OCI-LY1 (cell line): ENCODE measurements around the gene GEMIN5.

Source experiments
- H2AFZ ChIP-seq: fragments of 200-600 bp; sonication (generic), shearing (Covaris generic); 2 replicates; pipeline ENCODE4 v1.6.0; 2014; ENCODE audit warnings: antibody characterized with exemption, mild to moderate bottlenecking, low read length
- H3F3A ChIP-seq: fragments of 200-600 bp; sonication (generic), shearing (Covaris generic); 2 replicates; pipeline ENCODE4 v1.6.0; 2014; ENCODE audit warnings: mild to moderate bottlenecking, antibody characterized with exemption, low read length, moderate library complexity; ENCODE audit not compliant: insufficient read depth
- H3K27ac ChIP-seq: fragments of 200-600 bp; sonication (generic); 2 replicates; pipeline ENCODE4 v1.5.1; 2014; ENCODE audit warnings: low read length, mixed run types, mild to moderate bottlenecking, low read depth; ENCODE audit not compliant: poor library complexity, severe bottlenecking
- H3K27me3 ChIP-seq: fragments of 200-600 bp; sonication (generic); 2 replicates; pipeline ENCODE4 v1.6.0; 2014; ENCODE audit warnings: antibody characterized with exemption, mild to moderate bottlenecking, low read length, moderate library complexity; ENCODE audit not compliant: insufficient read depth
- H3K36me3 ChIP-seq: fragments of 200-600 bp; sonication (generic); 2 replicates; pipeline ENCODE4 v1.6.1; 2014; ENCODE audit warnings: mild to moderate bottlenecking, antibody characterized with exemption, low read length, moderate library complexity, mixed read lengths; ENCODE audit not compliant: insufficient read depth
- H3K4me1 ChIP-seq: fragments of 200-600 bp; sonication (generic); 2 replicates; pipeline ENCODE4 v1.5.1; 2014; ENCODE audit warnings: mild to moderate bottlenecking, low read length, moderate library complexity; ENCODE audit not compliant: insufficient read depth, severe bottlenecking
- H3K4me2 ChIP-seq: fragments of 200-600 bp; sonication (generic), shearing (Covaris generic); 2 replicates; pipeline ENCODE4 v1.6.1; 2014; ENCODE audit warnings: low read length
- H3K4me3 ChIP-seq: fragments of 200-600 bp; sonication (generic); 2 replicates; pipeline ENCODE4 v1.5.1; 2014; ENCODE audit warnings: low read length, low read depth, mild to moderate bottlenecking, mixed read lengths; ENCODE audit not compliant: poor library complexity, severe bottlenecking
- H3K79me2 ChIP-seq: fragments of 200-600 bp; shearing (Covaris generic); 2 replicates; pipeline ENCODE4 v1.6.1; 2016; ENCODE audit warnings: mixed run types, low read length, mixed read lengths; ENCODE audit not compliant: insufficient read depth
- H3K9ac ChIP-seq: fragments of 200-600 bp; sonication (generic), shearing (Covaris generic); 2 replicates; pipeline ENCODE4 v1.6.1; 2014; ENCODE audit warnings: mild to moderate bottlenecking, low read length, mixed read lengths
- H3K9me2 ChIP-seq: fragments of 200-600 bp; sonication (generic), shearing (Covaris generic); 2 replicates; pipeline ENCODE4 v1.6.1; 2014; ENCODE audit warnings: low read depth, mild to moderate bottlenecking, low read length, mixed read lengths
- H3K9me3 ChIP-seq: fragments of 200-600 bp; shearing (Covaris generic); 2 replicates; pipeline ENCODE4 v1.6.1; 2014; ENCODE audit warnings: low read length, mixed read lengths
- H4K20me1 ChIP-seq: fragments of 200-600 bp; sonication (generic), shearing (Covaris generic); 2 replicates; pipeline ENCODE4 v1.6.0; 2016; ENCODE audit warnings: mild to moderate bottlenecking, low read length; ENCODE audit not compliant: insufficient read depth
- EZH2 ChIP-seq: fragments of 200-600 bp; sonication (generic), shearing (Covaris generic); IDR thresholded peaks from 2 replicates; pipeline ENCODE4 v1.8.0; 2017; ENCODE audit warnings: borderline replicate concordance, mixed run types, mild to moderate bottlenecking, antibody characterized with exemption, low read length, moderate library complexity, mixed read lengths
- TF ChIP-seq, protein P1 (sequence below): fragments of 200-600 bp; sonication (generic), shearing (Covaris generic); IDR thresholded peaks from 2 replicates; pipeline ENCODE4 v1.5.1; 2017; ENCODE audit warnings: mild to moderate bottlenecking, antibody characterized with exemption, low read length, moderate library complexity, mixed read lengths

GEMIN5 gene

DNA sequence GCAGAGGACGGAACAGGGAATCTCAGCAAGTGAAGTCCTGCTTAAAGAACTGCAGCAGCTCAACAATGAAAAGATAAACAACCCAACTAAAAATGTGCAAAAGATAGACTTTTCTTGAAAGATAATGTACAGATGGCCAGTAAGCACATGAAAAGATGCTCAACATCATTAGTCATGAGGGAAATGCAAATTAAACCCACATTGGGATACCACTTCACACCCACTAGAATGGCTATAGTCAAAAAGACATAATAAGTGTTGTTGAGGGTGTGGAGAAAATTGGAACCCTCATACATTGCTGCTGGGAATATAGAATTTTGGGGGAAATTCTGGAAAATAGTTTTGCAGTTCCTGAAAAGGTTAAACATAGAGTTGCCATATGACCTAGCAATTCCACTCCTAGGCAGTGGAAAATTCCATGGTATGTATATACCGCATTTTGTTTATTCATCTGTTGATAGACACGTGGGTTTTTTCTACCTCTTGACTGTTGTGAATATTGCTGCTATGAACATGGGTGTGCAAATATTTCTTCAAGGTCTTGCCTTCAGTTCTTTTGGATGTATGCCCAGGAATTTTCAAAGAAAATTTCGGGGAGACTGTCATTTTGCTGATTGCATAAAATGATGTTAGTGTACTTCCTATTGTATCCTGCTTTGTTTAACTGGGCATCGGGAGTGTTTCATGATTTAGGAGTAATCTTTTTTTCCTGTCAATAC, 72.4 kb downstream of the GEMIN5 start:
- H3K4me1 ChIP-seq: peaks cover 18% of the 10 kb centered on the region
- no peaks in the 10 kb centered on the region for H4K20me1 ChIP-seq
- no peak overlapping the region for H3K4me2 ChIP-seq
- no peaks in the 10 kb centered on the region for H3F3A ChIP-seq
- no peak for TF ChIP-seq EZH2
- TF ChIP-seq, protein P1, sequence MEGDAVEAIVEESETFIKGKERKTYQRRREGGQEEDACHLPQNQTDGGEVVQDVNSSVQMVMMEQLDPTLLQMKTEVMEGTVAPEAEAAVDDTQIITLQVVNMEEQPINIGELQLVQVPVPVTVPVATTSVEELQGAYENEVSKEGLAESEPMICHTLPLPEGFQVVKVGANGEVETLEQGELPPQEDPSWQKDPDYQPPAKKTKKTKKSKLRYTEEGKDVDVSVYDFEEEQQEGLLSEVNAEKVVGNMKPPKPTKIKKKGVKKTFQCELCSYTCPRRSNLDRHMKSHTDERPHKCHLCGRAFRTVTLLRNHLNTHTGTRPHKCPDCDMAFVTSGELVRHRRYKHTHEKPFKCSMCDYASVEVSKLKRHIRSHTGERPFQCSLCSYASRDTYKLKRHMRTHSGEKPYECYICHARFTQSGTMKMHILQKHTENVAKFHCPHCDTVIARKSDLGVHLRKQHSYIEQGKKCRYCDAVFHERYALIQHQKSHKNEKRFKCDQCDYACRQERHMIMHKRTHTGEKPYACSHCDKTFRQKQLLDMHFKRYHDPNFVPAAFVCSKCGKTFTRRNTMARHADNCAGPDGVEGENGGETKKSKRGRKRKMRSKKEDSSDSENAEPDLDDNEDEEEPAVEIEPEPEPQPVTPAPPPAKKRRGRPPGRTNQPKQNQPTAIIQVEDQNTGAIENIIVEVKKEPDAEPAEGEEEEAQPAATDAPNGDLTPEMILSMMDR: no peak
- H2AFZ ChIP-seq: no peak overlapping the region
- H3K9me2 ChIP-seq: no peaks in the 10 kb centered on the region
- no peak overlapping the region for H3K9ac ChIP-seq
- no peak overlapping the region for H3K4me3 ChIP-seq
- peaks cover 77% of the 10 kb centered on the region for H3K36me3 ChIP-seq
- H3K27me3 ChIP-seq: no peaks in the 10 kb centered on the region
- no peaks in the 10 kb centered on the region for H3K9me3 ChIP-seq
- no peak overlapping the region for H3K27ac ChIP-seq
- H3K79me2 ChIP-seq: peaks cover 35% of the 10 kb centered on the region

DNA sequence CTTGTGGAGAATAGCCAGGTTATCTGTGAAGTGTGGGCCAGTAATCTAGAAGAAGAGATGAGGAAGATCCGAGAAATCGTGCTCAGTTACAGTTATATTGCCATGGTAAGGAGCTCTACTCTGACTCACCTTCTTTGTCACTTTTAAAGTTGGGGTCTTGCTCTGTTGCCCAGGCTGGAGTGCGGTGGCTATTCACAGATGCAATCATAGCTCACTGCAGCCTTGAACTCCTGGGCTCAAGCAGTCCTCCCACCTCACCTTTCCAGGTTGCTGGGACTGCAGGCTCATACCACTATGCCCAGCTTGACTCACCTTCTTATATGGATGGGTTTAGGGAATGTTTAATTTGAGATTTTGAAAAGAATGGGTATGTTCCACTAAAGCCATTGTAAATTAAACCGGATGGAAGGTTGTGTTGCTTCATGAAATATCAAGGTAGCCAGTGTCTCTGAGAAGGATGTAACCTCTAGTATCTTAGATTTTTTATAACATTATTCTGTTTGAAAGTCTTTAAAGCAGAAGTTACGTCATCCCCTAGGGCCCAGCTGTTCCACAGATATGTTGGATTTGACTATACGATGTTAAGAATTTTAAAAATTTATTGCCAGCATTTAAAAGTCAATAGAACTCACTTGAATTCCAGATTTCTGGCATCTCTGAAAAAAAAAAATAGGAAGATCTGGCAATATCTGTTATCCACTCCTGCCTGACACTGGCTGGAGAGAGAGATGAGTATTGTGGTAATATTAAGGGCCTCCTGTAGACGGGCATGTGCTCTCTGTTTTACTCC, 74.5 kb downstream of the GEMIN5 start:
- Histone ChIP-seq H3K4me1 (peaks cover 27% of the 10 kb centered on the region), H3K79me2 (peaks cover 54% of the 10 kb centered on the region), H3K4me2 (no peak overlapping the region), H3K27me3 (no peaks in the 10 kb centered on the region), H3F3A (no peaks in the 10 kb centered on the region), H3K9me2 (no peaks in the 10 kb centered on the region), H3K27ac (no peak overlapping the region), H4K20me1 (no peaks in the 10 kb centered on the region), H3K9ac (no peak overlapping the region), H3K36me3 (peaks cover 62% of the 10 kb centered on the region), H2AFZ (no peak overlapping the region), H3K4me3 (no peak overlapping the region), H3K9me3 (no peaks in the 10 kb centered on the region)
- TF ChIP-seq, protein P1: no peak
- TF ChIP-seq EZH2: no peak

DNA sequence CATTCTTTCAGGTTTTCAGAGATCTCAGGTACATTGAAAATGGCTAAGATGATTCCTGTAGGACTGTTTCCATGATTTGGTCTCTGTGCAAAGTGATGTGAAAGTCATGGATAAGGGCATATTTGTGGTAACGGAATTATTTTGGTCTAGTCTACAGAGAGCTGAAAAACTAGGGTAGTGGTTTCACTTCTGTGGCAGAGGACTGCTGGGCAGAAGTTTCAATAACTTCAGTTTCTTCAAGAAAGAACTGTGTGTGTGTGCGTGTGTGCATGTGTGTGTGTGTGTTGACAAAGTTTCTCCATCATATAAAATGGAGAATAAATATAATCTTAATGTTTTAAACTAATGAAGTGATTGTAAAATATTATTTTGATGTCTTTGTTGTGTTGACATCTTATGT, 75.2 kb downstream of the GEMIN5 start:
- Histone ChIP-seq H3F3A (no peaks in the 10 kb centered on the region), H2AFZ (no peak overlapping the region), H3K79me2 (peaks cover 54% of the 10 kb centered on the region), H3K4me1 (peaks cover 27% of the 10 kb centered on the region), H3K27ac (no peak overlapping the region), H3K4me2 (no peak overlapping the region), H4K20me1 (no peaks in the 10 kb centered on the region), H3K36me3 (peaks cover 60% of the 10 kb centered on the region), H3K9me3 (no peaks in the 10 kb centered on the region), H3K4me3 (no peak overlapping the region), H3K27me3 (no peaks in the 10 kb centered on the region), H3K9ac (no peak overlapping the region), H3K9me2 (no peaks in the 10 kb centered on the region)
- no peak for TF ChIP-seq EZH2
- TF ChIP-seq, protein P1: no peak
